Keratinocyte (primary cell): ENCODE data around the gene SSH3. TPM values are rescaled to one million over a fixed set of nuclear protein-coding genes. Genes with fewer than 3 reads are reported as not detected.

Source experiments
- DNase-seq: peaks from one replicate; pipeline ENCODE4 v3.0.0-alpha.2; 2011; ENCODE audit warnings: low read depth, missing footprints, low spot score
- FAIRE-seq: peaks from 2 replicates; lab custom pipeline; 2011; peaks lifted over from hg19 to GRCh38; lab: Jason Lieb, UNC
- H2AFZ ChIP-seq: 2 replicates; pipeline ENCODE4 v1.6.0; 2012; ENCODE audit warnings: low read length, control low read depth, inconsistent platforms; ENCODE audit not compliant: control insufficient read depth
- H3K27ac ChIP-seq: 2 replicates; pipeline ENCODE4 v1.5.1; 2011; ENCODE audit warnings: low read length; ENCODE audit not compliant: control insufficient read depth, insufficient read depth
- H3K27me3 ChIP-seq: 3 replicates; pipeline ENCODE4 v1.6.0; 2011; ENCODE audit warnings: low read length; ENCODE audit not compliant: control insufficient read depth, insufficient read depth; ENCODE audit errors: extremely low read depth
- H3K36me3 ChIP-seq, 2 experiments: 2 replicates in 1 of 2; 3 replicates in 1 of 2; pipeline ENCODE4 v1.5.1; 2011; ENCODE audit warnings: low read length in 2 of 2, mild to moderate bottlenecking in 1 of 2; ENCODE audit not compliant: control insufficient read depth in 2 of 2, insufficient read depth in 2 of 2; ENCODE audit errors: extremely low read depth in 1 of 2
- H3K4me1 ChIP-seq: 3 replicates; pipeline ENCODE4 v1.5.1; 2011; ENCODE audit warnings: low read length; ENCODE audit not compliant: control insufficient read depth, insufficient read depth; ENCODE audit errors: extremely low read depth
- H3K4me2 ChIP-seq: 3 replicates; pipeline ENCODE4 v1.6.0; 2011; ENCODE audit warnings: low read depth, low read length; ENCODE audit not compliant: control insufficient read depth, insufficient read depth; ENCODE audit errors: extremely low read depth
- H3K4me3 ChIP-seq, 3 experiments: fragments of 200-600 bp in 1 of 3; sonication (generic) in 1 of 3; 2 replicates in 2 of 3; 3 replicates in 1 of 3; pipeline ENCODE4 v1.5.1; 2011 to 2016; ENCODE audit warnings: low read length in 3 of 3, mild to moderate bottlenecking in 3 of 3, control low read depth in 2 of 3, inconsistent platforms in 1 of 3, low read depth in 1 of 3, mixed read lengths in 1 of 3, mixed run types in 1 of 3, moderate library complexity in 1 of 3; ENCODE audit not compliant: control insufficient read depth in 2 of 3, insufficient read depth in 2 of 3; ENCODE audit errors: extremely low read depth in 1 of 3
- H3K79me2 ChIP-seq: 2 replicates; pipeline ENCODE4 v1.6.0; 2012; ENCODE audit warnings: low read length; ENCODE audit not compliant: control insufficient read depth, insufficient read depth
- H3K9ac ChIP-seq: 3 replicates; pipeline ENCODE4 v1.6.0; 2011; ENCODE audit warnings: low read length; ENCODE audit not compliant: control insufficient read depth, insufficient read depth; ENCODE audit errors: extremely low read depth
- H3K9me1 ChIP-seq: 3 replicates; pipeline ENCODE4 v1.6.0; 2011; ENCODE audit warnings: low read length; ENCODE audit not compliant: control insufficient read depth, insufficient read depth; ENCODE audit errors: extremely low read depth
- H3K9me3 ChIP-seq: 2 replicates; pipeline ENCODE4 v1.5.1; 2012; ENCODE audit warnings: low read depth, low read length; ENCODE audit not compliant: control insufficient read depth
- H4K20me1 ChIP-seq: 3 replicates; pipeline ENCODE4 v1.6.0; 2011; ENCODE audit warnings: low read length; ENCODE audit not compliant: control insufficient read depth, insufficient read depth; ENCODE audit errors: extremely low read depth
- EZH2 ChIP-seq: IDR thresholded peaks from one replicate; pipeline ENCODE4 v1.6.1; 2012; ENCODE audit warnings: inconsistent platforms, mild to moderate bottlenecking, low read length, moderate library complexity
- dilution Hi-C: fragments of 300-500 bp; cut with MboI; formaldehyde crosslinking; loops from one replicate; pipeline ENCODE4 v1.7.0; 2020; ENCODE audit warnings: low sequenced_read_pairs; ENCODE audit not compliant: extremely low pct_ligation_motif_present
- polyA plus RNA-seq, 5 experiments: library from polyadenylated mRNA; depleted of rRNA in 3 of 5; stranded (reverse) in 3 of 5; stranded (forward) in 1 of 5; unstranded in 1 of 5; fragments of >200 nt; gene quantifications; 1 replicate in 1 of 5; 2 replicates in 3 of 5; 3 replicates in 1 of 5; pipeline versions ENCODE4 v1.2.1 to v1.2.3, GENCODE V29; 2011 to 2012; ENCODE audit warnings: missing spikeins in 2 of 5, low read depth in 1 of 5, low replicate concordance in 1 of 5
- TF ChIP-seq, protein P1 (sequence below), 3 experiments: IDR thresholded peaks in 1 of 3; conservative IDR thresholded peaks in 1 of 3; optimal IDR thresholded peaks in 1 of 3; 2 replicates in 2 of 3; 3 replicates in 1 of 3; pipeline versions ENCODE3 to v1.5.1; 2011; ENCODE audit warnings: low read length in 3 of 3, mild to moderate bottlenecking in 3 of 3, moderate library complexity in 2 of 3, control low read depth in 1 of 3, inconsistent platforms in 1 of 3; ENCODE audit not compliant: insufficient read depth in 2 of 3; ENCODE audit errors: extremely low read depth in 1 of 3

The SSH3 gene
- polyA plus RNA-seq, 1 donor (not counting 4 experiments of a cell fraction or from before 2014, with no cell fraction given) = 24.8 TPM

DNA sequence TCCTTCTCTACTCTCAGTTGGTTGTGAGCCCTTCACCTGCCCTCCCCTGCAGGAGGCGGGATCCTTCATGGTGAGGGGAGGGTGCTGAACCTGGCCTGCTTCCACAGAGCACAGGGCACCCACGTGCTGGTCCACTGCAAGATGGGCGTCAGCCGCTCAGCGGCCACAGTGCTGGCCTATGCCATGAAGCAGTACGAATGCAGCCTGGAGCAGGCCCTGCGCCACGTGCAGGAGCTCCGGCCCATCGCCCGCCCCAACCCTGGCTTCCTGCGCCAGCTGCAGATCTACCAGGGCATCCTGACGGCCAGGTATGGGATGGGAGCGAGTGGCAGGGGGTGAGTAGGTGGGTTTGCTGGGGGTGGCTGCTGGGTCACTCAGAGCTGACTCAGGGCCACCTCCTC lies 6.3 kb downstream of the SSH3 start:
- Histone ChIP-seq H3K9me1 (no peaks in the 10 kb centered on the region), H4K20me1 (no peaks in the 10 kb centered on the region), H3K9me3 (no peaks in the 10 kb centered on the region), H3K4me1 (peaks cover 44% of the 10 kb centered on the region), H3K27ac (no peak overlapping the region), H3K36me3 (peaks cover 0 to 24% of the 10 kb centered on the region in 2 experiments), H2AFZ (no peak overlapping the region), H3K4me3 (no peak overlapping the region), H3K9ac (no peak overlapping the region), H3K79me2 (no peaks in the 10 kb centered on the region), H3K4me2 (no peak overlapping the region), H3K27me3 (no peaks in the 10 kb centered on the region)
- no peak for FAIRE-seq
- TF ChIP-seq, protein P1, sequence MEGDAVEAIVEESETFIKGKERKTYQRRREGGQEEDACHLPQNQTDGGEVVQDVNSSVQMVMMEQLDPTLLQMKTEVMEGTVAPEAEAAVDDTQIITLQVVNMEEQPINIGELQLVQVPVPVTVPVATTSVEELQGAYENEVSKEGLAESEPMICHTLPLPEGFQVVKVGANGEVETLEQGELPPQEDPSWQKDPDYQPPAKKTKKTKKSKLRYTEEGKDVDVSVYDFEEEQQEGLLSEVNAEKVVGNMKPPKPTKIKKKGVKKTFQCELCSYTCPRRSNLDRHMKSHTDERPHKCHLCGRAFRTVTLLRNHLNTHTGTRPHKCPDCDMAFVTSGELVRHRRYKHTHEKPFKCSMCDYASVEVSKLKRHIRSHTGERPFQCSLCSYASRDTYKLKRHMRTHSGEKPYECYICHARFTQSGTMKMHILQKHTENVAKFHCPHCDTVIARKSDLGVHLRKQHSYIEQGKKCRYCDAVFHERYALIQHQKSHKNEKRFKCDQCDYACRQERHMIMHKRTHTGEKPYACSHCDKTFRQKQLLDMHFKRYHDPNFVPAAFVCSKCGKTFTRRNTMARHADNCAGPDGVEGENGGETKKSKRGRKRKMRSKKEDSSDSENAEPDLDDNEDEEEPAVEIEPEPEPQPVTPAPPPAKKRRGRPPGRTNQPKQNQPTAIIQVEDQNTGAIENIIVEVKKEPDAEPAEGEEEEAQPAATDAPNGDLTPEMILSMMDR (optimal IDR thresholded peaks at IDR 0.05 in 1 of 3, IDR thresholded peaks at IDR 0.05 in 1 of 3, conservative IDR thresholded peaks at IDR 0.05 in 1 of 3; ENCODE audit: extremely low read depth in 1 of 3, insufficient read depth in 2 of 3, low read length in 3 of 3) = no peak
- TF ChIP-seq EZH2 = no peak
- dilution Hi-C loops = no loop called here
- no peak for DNase-seq

DNA sequence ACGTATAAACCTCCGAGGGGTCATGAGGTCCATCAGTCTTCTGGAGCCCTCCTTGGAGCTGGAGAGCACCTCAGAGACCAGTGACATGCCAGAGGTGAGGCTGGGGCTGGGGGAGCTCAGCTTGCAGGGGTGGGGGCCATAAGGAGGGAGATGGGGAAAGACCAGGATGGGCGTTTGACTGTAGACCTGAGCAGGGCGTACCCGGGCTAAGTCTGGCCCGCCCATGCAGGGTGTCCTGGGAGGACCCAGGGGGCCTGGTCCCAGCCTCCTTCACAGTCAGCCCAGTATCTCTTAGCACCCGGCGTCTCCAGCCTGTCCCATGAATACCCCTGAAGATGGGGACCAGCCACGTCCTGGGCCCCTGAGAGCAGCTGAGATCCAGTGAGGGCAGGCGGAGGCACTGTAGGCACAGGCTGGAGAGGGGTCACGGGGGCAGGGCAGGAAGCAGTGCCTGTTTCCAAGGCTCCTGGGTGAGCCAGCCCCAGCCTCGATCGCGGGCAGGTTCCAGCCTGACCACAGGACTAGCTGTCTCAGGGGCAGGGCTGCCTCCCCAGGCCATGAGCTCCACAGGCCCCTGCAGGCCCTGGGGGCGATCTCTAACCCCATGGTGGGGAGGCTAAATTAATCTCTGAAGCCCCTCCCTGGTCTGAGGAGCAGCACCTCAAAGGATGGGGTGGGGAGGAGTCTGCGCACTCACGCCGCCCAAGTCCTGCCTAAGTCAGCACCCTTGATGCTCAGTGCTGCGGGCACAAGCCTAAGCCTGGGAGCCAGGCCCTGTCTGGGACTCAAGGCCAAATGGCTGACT lies 7.1 kb downstream of the SSH3 start:
- DNase-seq (no peak), FAIRE-seq (peak; percentile 79)
- Histone ChIP-seq H3K4me1 (peaks cover 47% of the 10 kb centered on the region), H3K79me2 (no peaks in the 10 kb centered on the region), H3K9ac (peak overlapping the region; percentile 77), H3K4me3 (peak overlapping the region in 2 of 3 experiments; percentile 49 to 55), H3K4me2 (peak overlapping the region; percentile 82), H3K36me3 (peaks cover 0 to 24% of the 10 kb centered on the region in 2 experiments), H3K9me1 (no peaks in the 10 kb centered on the region), H4K20me1 (no peaks in the 10 kb centered on the region), H3K9me3 (no peaks in the 10 kb centered on the region), H2AFZ (peak overlapping the region; percentile 30), H3K27me3 (no peaks in the 10 kb centered on the region), H3K27ac (peak overlapping the region; percentile 97)
- TF ChIP-seq, protein P1 (optimal IDR thresholded peaks at IDR 0.05 in 1 of 3, IDR thresholded peaks at IDR 0.05 in 1 of 3, conservative IDR thresholded peaks at IDR 0.05 in 1 of 3; ENCODE audit: extremely low read depth in 1 of 3, insufficient read depth in 2 of 3, low read length in 3 of 3) = no peak
- no peak for TF ChIP-seq EZH2
- dilution Hi-C loops = no loop called here
